Measurements from ENCODE around the gene GSTK1. TPM values are rescaled to one million over a fixed set of nuclear protein-coding genes. Genes with fewer than 3 reads are reported as not detected.
"Not testable (repeated sequence)": the region's sequence is repeated elsewhere in the genome, so short reads cannot be mapped to it uniquely, and the experiment has no call there.

GSTK1 gene
- total RNA-seq, 2 experiments from 2014 or later = 136 to 137 TPM

- Mint-ChIP-seq H3K36me3 (peaks cover 22% of the 10 kb centered on the region), H3K27ac (peak overlapping the region; percentile 13), H3K9me3 (peaks cover 22% of the 10 kb centered on the region), H3K27me3 (no peaks in the 10 kb centered on the region), H3K4me3 (no peak overlapping the region), H3K4me1 (peaks cover 56% of the 10 kb centered on the region)
- DNase-seq = no peak
Observed at GRCh38 chr7:143250199-143250598, 13.0 kb upstream of the GSTK1 start.

GRCh38 chr7:143250822-143251221 is 12.4 kb upstream of the GSTK1 start:
- H3K9me3 Mint-ChIP-seq = peaks cover 26% of the 10 kb centered on the region
- DNase-seq = no peak
- peak overlapping the region; percentile 36 for H3K27ac Mint-ChIP-seq
- H3K27me3 Mint-ChIP-seq = no peaks in the 10 kb centered on the region
- H3K4me1 Mint-ChIP-seq = peaks cover 54% of the 10 kb centered on the region
- peaks cover 22% of the 10 kb centered on the region for H3K36me3 Mint-ChIP-seq
- H3K4me3 Mint-ChIP-seq = no peak overlapping the region

- H3K36me3 Mint-ChIP-seq = peaks cover 21% of the 10 kb centered on the region
- H3K9me3 Mint-ChIP-seq = peaks cover 23% of the 10 kb centered on the region
- H3K4me1 Mint-ChIP-seq = peaks cover 48% of the 10 kb centered on the region
- no peaks in the 10 kb centered on the region for H3K27me3 Mint-ChIP-seq
- H3K4me3 Mint-ChIP-seq = no peak overlapping the region
- DNase-seq = no peak
- H3K27ac Mint-ChIP-seq = peak overlapping the region; percentile 21
Observed at GRCh38 chr7:143252006-143252405, 11.2 kb upstream of the GSTK1 start.

DNA sequence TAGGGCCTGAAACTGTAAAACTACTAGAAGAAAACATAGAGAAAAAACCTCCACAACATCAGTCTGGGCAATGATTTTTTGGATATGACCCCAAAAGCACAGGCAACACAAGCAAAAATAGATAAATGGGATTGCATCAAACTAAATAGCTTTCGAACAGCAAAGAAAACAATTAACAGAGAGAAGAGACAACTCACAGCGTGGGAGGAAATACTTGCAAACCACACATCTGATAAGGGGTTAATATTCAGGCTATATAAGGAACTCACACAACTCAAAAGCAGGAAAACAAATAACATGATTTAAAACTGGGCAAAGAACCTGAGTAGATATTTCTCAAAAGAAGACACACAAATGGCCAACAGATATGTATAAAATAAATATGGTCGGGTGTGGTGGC is 7.7 kb upstream of the GSTK1 start:
- Mint-ChIP-seq H3K36me3 (peaks cover 16% of the 10 kb centered on the region), H3K4me1 (peaks cover 46% of the 10 kb centered on the region), H3K4me3 (no peak overlapping the region), H3K27me3 (no peaks in the 10 kb centered on the region), H3K27ac (no peak overlapping the region), H3K9me3 (peaks cover 15% of the 10 kb centered on the region)
- no peak for DNase-seq

DNA sequence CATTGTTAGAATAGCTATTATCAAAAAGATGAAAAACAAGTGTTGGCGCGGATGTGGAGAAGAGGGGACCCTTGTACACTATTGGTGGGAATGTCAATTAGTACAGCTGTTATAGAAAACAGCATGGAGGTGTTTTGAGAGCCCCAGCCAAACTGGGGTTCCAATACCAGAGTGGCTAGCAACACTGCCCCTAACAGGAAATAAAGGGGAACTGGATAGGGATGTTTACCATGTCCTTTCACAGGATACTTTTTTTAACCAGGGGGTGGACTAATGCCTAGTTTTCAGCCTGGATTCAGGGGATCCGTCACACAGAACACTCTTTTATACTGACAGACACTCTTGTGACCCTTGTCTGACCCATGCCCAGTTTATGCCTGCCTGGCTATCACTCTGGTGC is 6.9 kb upstream of the GSTK1 start:
- no peak overlapping the region for H3K4me3 Mint-ChIP-seq
- H3K9me3 Mint-ChIP-seq = peaks cover 13% of the 10 kb centered on the region
- H3K27me3 Mint-ChIP-seq = no peaks in the 10 kb centered on the region
- H3K36me3 Mint-ChIP-seq = peaks cover 15% of the 10 kb centered on the region
- no peak for DNase-seq
- peaks cover 41% of the 10 kb centered on the region for H3K4me1 Mint-ChIP-seq
- H3K27ac Mint-ChIP-seq = no peak overlapping the region

DNA sequence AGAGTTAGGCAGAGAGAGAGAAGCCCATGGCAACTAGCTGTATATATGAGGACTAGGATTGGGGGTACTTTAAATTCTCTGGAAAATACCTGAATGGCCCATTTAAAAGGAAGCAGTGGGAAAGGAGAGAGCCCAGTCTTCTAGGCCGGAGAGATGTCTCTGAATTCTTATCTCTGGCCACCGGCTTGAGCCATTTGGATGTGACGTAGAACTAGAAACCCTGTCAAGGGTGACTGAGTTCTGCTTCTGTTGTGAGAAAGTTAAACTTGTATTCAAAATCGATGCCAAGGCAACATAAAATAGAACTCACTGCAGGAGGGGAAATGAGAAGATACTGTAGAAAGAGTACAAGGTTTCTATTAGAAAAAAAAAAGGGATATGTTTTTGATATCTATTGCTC is 6.3 kb upstream of the GSTK1 start:
- Mint-ChIP-seq H3K9me3 (peaks cover 13% of the 10 kb centered on the region), H3K27ac (peak overlapping the region; percentile 12), H3K36me3 (peaks cover 14% of the 10 kb centered on the region), H3K4me1 (peaks cover 38% of the 10 kb centered on the region), H3K27me3 (no peaks in the 10 kb centered on the region), H3K4me3 (no peak overlapping the region)
- DNase-seq = no peak

DNA sequence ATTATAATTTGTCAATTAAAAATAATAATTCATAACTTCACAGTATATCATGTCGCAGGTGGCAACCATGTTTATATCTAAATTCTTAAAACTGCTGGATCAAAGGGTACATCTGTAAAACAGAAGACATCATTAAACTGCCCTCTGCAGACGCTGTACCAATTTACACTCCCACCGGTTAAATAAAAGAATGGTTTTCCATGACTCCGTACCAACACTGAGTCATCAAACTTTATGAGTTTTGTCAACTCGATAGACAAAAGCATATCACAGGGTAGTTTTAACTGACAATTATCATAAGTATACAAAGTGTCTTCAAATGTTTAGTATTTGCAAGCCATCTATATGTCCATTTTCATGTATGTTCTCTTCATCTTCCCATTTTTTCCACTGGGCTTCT is 5.7 kb upstream of the GSTK1 start:
- Mint-ChIP-seq H3K9me3 (peaks cover 11% of the 10 kb centered on the region), H3K27ac (no peak overlapping the region), H3K36me3 (peaks cover 8% of the 10 kb centered on the region), H3K4me3 (no peak overlapping the region), H3K27me3 (no peaks in the 10 kb centered on the region), H3K4me1 (peaks cover 35% of the 10 kb centered on the region)
- no peak for DNase-seq

DNA sequence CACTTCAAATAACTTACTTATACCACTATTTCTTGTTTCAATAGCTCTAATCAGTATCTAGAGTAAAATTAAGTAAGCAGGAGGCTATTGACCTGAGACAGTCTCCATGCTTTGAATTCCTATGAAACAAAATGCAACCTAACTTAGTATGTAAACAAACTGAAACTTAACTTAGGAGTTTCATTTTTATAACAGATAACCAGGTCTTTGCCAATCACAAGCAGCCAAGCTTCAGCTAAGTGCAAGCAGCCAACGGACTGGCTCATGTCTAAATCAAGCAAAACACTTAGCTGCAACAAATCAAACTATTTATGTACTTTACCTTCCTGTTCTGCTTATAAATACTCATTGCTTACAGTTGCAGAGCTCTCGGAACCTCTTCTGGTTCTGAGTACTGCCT is 4.4 kb upstream of the GSTK1 start:
- no peak for DNase-seq
- peak overlapping the region; percentile 25 for H3K4me3 Mint-ChIP-seq
- no peaks in the 10 kb centered on the region for H3K27me3 Mint-ChIP-seq
- H3K27ac Mint-ChIP-seq = peak overlapping the region; percentile 68
- peaks cover 36% of the 10 kb centered on the region for H3K4me1 Mint-ChIP-seq
- H3K36me3 Mint-ChIP-seq = peaks cover 8% of the 10 kb centered on the region
- H3K9me3 Mint-ChIP-seq = peaks cover 7% of the 10 kb centered on the region

DNA sequence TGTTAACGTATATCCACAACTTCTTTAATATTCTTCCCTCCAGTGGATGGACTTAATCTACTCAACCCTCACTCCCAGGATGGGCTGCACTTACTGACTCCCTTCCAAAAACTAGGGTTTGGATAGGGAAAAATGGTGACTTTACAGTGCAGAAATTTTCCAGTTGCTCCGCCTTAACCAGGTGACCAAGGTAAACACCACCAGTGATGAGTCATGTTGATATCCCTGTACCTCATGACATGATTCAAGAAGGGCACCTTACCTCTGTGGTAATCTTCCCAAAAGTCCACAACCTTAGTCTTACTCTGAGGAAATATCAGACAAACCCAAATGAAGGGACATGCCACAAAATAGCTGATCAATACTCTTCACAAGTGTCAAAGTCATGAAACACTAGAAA is 3.5 kb upstream of the GSTK1 start:
- no peak for DNase-seq
- Mint-ChIP-seq H3K4me1 (peaks cover 37% of the 10 kb centered on the region), H3K36me3 (peaks cover 14% of the 10 kb centered on the region), H3K27ac (no peak overlapping the region), H3K27me3 (no peaks in the 10 kb centered on the region), H3K9me3 (peaks cover 4% of the 10 kb centered on the region), H3K4me3 (no peak overlapping the region)

DNA sequence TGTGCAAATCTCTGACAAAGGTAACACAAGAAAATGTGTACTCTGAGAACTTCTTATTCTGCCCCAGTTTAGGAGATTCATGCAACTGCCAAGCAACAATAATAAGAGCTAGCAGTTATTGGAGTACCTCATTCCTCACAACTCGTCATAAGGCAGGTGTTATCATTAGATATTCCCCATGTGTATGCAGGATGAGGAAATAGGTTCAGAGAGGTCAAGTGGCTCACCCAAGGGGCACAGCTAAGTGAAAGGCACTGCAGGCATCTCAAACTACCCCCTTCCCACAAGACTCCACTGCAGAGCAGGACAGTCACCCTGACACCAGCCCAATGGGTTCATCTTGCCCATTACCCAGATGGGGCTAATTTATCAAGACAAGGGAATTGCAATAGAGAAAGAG is 1.3 kb upstream of the GSTK1 start:
- peaks cover 41% of the 10 kb centered on the region for H3K4me1 Mint-ChIP-seq
- no peaks in the 10 kb centered on the region for H3K9me3 Mint-ChIP-seq
- peak overlapping the region; percentile 69 for H3K27ac Mint-ChIP-seq
- peak overlapping the region; percentile 22 for H3K4me3 Mint-ChIP-seq
- DNase-seq = no peak
- no peaks in the 10 kb centered on the region for H3K27me3 Mint-ChIP-seq
- peaks cover 26% of the 10 kb centered on the region for H3K36me3 Mint-ChIP-seq

DNA sequence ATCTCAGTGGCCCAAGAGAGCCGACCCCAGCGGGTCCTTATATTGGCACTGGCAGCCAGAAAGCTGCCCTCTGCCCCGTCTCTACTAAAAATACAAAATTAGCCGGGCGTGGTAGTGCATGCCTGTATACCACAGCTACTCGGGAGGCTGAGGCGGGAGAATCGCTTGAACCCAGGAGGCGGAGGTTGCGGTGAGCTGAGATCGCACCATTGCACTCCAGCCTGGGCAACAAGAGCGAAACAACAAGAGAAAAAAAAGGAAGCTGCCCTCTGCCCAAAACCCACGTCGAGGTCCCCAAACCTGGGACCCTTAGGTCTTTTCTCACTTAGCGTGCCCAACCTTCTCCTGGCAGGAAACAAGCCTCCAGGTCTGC is 941 bp downstream of the GSTK1 start:
- H3K27ac Mint-ChIP-seq = peak overlapping the region; percentile 99
- H3K36me3 Mint-ChIP-seq = peaks cover 29% of the 10 kb centered on the region
- H3K9me3 Mint-ChIP-seq, H3K27me3 Mint-ChIP-seq, DNase-seq: not testable (repeated sequence)
- H3K4me1 Mint-ChIP-seq = peaks cover 40% of the 10 kb centered on the region
- H3K4me3 Mint-ChIP-seq = peak overlapping the region; percentile 93

DNA sequence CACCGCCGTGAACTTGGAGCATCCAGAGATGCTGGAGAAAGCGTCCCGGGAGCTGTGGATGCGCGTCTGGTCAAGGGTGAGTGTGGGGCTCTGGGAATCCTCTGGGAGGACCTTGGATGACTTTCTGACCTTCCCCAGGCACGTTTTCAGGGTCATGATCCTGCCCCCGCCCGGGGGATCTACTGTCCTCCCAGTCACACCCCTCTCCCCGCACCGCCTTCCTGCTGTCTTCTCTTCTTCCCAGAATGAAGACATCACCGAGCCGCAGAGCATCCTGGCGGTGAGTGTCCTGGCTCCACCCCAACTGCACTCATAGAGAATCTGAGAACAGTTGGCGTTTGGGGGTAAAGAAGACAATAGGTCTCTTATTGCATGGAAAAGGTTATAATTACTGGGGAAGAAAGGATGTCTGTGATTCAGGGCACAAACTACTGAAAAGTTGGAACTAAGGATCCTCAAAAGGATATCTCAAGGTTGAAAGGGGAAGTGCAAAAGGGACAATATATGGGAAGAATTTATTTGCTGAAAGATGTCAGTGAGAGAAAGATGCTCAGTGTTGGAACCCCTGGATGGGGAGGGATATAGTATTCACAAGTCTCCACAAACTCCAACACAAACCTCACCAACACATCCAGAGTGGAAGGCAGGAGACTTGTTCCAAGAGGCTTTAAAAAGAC is 1.9 kb downstream of the GSTK1 start:
- no peaks in the 10 kb centered on the region for H3K9me3 Mint-ChIP-seq
- peak overlapping the region; percentile 99 for H3K27ac Mint-ChIP-seq
- DNase-seq = no peak
- peaks cover 37% of the 10 kb centered on the region for H3K36me3 Mint-ChIP-seq
- H3K4me1 Mint-ChIP-seq = peaks cover 32% of the 10 kb centered on the region
- H3K27me3 Mint-ChIP-seq = no peaks in the 10 kb centered on the region
- H3K4me3 Mint-ChIP-seq = peak overlapping the region; percentile 93

- H3K27ac Mint-ChIP-seq = peak overlapping the region; percentile 40
- no peaks in the 10 kb centered on the region for H3K9me3 Mint-ChIP-seq
- H3K4me3 Mint-ChIP-seq = no peak overlapping the region
- peaks cover 29% of the 10 kb centered on the region for H3K4me1 Mint-ChIP-seq
- H3K36me3 Mint-ChIP-seq = peaks cover 33% of the 10 kb centered on the region
- no peaks in the 10 kb centered on the region for H3K27me3 Mint-ChIP-seq
- DNase-seq = no peak
Observed at GRCh38 chr7:143269251-143269650, 6.0 kb downstream of the GSTK1 start.

DNA sequence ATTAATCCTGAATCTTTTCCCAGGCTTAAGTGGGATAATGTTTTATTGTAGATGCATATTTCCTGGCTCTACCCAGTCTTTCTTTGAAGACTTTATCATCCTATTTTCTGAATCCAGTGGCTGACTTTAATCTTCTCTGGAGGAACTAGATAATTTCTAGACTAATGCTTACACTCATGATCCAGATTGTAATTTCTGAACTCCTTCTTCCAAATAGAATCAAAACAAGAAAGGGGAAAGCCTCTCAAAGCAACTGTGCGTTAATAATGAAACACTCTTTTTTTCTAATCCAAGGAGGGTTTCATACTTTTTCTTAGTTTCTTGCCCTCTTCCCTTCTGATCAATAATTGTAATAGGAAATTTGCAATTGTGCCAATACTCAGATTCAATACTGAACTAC is 8.0 kb downstream of the GSTK1 start:
- Mint-ChIP-seq H3K36me3 (peaks cover 18% of the 10 kb centered on the region), H3K27me3 (no peaks in the 10 kb centered on the region), H3K4me1 (peaks cover 14% of the 10 kb centered on the region), H3K27ac (no peak overlapping the region), H3K4me3 (no peak overlapping the region), H3K9me3 (no peaks in the 10 kb centered on the region)
- no peak for DNase-seq

- Mint-ChIP-seq H3K36me3 (peaks cover 16% of the 10 kb centered on the region), H3K27ac (no peak overlapping the region), H3K4me3 (no peak overlapping the region), H3K9me3 (no peaks in the 10 kb centered on the region), H3K4me1 (peaks cover 8% of the 10 kb centered on the region), H3K27me3 (no peaks in the 10 kb centered on the region)
- DNase-seq = no peak
Observed at GRCh38 chr7:143272871-143273270, 9.6 kb downstream of the GSTK1 start.

Data from activated naive CD8-positive, alpha-beta T cell treated with anti-CD3 and anti-CD28 coated beads for 36 hours (primary cell).